Measurements from ENCODE around the gene RPTN.

Gene RPTN

DNA sequence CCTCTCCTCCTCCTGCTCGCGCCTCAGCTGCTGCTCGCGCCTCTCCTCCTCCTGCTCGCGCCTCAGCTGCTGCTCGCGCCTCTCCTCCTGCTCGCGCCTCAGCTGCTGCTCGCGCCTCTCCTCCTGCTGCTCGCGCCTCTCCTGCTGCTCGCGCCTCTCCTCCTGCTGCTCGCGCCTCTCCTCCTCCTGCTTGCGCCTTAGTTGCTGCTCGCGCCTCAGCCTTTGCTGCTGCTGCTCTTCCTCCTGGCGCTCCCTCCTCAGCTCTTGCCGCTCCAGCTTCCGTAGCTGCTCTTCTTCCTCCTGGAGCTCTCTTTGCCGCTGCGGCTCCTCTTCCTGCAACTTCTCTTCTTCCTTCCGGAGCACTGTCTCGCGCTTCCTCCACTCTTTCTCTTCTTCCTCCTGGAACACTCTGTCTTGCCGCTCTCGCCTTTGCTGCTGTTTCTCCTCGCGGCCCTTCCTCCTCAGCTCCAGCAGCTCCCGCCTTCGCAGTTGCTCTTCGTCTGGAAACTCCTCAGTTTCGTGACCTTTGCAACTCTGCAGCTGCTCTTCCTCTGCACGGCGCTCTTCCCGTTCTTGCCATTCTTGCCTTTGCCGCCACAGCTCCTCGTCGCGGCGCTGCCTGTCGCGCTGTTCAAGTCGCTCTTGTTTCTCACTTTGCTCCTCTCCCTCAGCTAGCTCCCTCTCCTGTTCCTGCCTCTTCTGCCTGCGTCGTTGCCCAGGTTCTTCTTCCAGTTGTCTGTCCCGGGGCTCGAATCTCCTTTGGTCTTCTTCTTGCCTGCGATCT lies 46.7 kb downstream of the RPTN start:
- no peak overlapping the region for H3K27ac ChIP-seq (ENCODE audit: low read depth in 2 of 2, low read length in 2 of 2)
- no peak overlapping the region for H3K9ac ChIP-seq (ENCODE audit: low read depth in 1 of 2, low read length in 2 of 2)
- H3K4me1 ChIP-seq (ENCODE audit: control insufficient read depth in 2 of 2, insufficient read depth in 2 of 2, low read length in 2 of 2), result peaks cover 23 to 36% of the 10 kb centered on the region in 2 donors
- H3K27me3 ChIP-seq (ENCODE audit: control insufficient read depth in 2 of 2, insufficient read depth in 2 of 2, low read length in 2 of 2), result peaks cover 72 to 79% of the 10 kb centered on the region in 2 donors
- peak overlapping the region; percentile 20 to 66 for H3K4me3 ChIP-seq (ENCODE audit: low read length in 2 of 2)
- H3K36me3 ChIP-seq (ENCODE audit: control insufficient read depth in 2 of 2, insufficient read depth in 2 of 2, low read length in 2 of 2), result no peaks in the 10 kb centered on the region
- no peaks in the 10 kb centered on the region for H3K9me3 ChIP-seq (ENCODE audit: control insufficient read depth in 2 of 2, low read length in 2 of 2)

DNA sequence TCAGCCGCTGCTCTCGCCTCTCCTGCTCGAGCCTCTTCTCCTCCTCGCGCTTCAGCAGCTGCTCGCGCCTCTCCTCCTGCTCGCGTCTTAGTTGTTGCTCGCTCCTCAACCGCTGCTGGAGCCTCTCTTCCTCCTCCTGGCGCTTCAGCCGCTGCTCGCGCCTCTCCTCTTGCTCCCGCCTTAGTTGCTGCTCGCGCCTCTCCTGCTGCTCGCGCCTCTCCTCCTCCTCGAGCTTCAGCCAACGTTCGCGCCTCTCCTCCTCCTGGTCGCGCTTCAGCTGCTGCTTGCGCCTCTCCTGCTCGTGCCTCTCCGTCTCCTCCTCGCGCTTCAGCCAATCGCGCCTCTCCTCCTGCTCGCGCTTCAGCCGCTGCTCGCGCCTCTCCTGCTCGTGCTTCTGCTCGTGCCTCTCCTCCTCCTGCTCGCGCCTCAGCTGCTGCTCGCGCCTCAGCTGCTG lies 47.5 kb downstream of the RPTN start:
- no peaks in the 10 kb centered on the region for H3K36me3 ChIP-seq (ENCODE audit: control insufficient read depth in 2 of 2, insufficient read depth in 2 of 2, low read length in 2 of 2)
- H3K9me3 ChIP-seq (ENCODE audit: control insufficient read depth in 2 of 2, low read length in 2 of 2), result no peaks in the 10 kb centered on the region
- peaks cover 73 to 80% of the 10 kb centered on the region in 2 donors for H3K27me3 ChIP-seq (ENCODE audit: control insufficient read depth in 2 of 2, insufficient read depth in 2 of 2, low read length in 2 of 2)
- H3K9ac ChIP-seq (ENCODE audit: low read depth in 1 of 2, low read length in 2 of 2), result no peak overlapping the region
- H3K27ac ChIP-seq (ENCODE audit: low read depth in 2 of 2, low read length in 2 of 2), result no peak overlapping the region
- peaks cover 23 to 36% of the 10 kb centered on the region in 2 donors for H3K4me1 ChIP-seq (ENCODE audit: control insufficient read depth in 2 of 2, insufficient read depth in 2 of 2, low read length in 2 of 2)
- peak overlapping the region; percentile 43 to 67 for H3K4me3 ChIP-seq (ENCODE audit: low read length in 2 of 2)

DNA sequence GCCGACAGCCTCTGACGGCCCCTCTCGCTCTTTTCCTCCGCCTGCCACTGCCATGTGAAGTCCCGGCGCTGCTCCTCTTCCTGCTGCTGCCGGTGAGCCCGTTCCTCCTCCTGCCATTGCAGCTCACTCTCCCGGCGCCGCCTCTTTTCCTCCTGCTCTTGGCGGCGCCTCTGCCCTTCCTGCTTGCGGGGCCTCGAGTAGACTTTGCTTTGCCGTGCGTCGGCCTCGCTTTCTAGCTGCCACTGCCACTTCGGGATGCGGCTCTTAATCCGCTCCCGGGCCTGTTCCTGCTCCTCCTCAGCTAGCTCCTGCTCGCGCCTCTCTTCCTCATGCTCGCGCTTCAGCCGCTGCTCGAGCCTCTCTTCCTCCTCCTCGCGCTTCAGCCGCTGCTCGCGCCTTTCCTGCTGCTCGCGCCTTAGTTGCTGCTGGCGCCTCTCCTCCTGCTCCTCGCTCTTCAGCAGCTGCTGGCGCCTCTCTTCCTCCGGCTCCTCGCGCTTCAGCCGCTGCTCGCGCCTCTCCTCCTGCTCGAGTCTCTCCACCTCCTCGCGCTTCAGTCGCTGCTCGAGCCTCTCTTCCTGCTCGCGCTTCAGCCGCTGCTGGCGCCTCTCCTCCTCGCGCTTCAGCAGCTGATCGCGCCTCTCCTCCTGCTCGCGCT lies 48.0 kb downstream of the RPTN start:
- Histone ChIP-seq H3K27me3 (ENCODE audit: control insufficient read depth in 2 of 2, insufficient read depth in 2 of 2, low read length in 2 of 2) (peaks cover 73 to 80% of the 10 kb centered on the region in 2 donors), H3K4me1 (ENCODE audit: control insufficient read depth in 2 of 2, insufficient read depth in 2 of 2, low read length in 2 of 2) (peaks cover 23 to 36% of the 10 kb centered on the region in 2 donors), H3K36me3 (ENCODE audit: control insufficient read depth in 2 of 2, insufficient read depth in 2 of 2, low read length in 2 of 2) (no peaks in the 10 kb centered on the region), H3K9ac (ENCODE audit: low read depth in 1 of 2, low read length in 2 of 2) (no peak overlapping the region), H3K9me3 (ENCODE audit: control insufficient read depth in 2 of 2, low read length in 2 of 2) (no peaks in the 10 kb centered on the region), H3K4me3 (ENCODE audit: low read length in 2 of 2) (peak overlapping the region; percentile 43 to 67), H3K27ac (ENCODE audit: low read depth in 2 of 2, low read length in 2 of 2) (no peak overlapping the region)

DNA sequence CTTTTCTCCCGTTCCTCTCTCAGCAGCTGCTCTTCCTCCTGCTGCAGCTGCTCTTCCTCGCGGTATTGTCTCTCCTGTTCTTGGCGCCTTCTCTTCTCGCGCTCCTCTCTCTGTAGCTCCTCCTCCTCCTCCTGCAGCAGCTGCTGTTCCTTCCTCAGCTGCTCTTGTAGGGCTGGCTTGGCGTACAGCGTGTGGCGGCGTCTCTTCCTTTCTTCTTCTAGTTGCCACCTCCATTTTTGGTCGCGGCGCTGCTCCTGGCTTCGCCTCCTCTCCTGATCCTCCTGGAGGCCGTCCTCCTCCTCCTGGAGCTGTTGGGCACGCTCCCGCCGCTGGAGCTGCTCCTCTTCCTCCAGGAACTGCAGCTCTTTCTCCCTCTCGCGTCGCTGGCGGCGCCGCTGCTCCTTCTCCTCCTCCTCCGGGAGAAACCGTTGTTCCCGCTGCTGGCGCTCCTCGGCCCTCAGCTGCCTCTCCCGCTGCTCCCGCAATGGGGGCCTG lies 48.6 kb downstream of the RPTN start:
- Histone ChIP-seq H3K27ac (ENCODE audit: low read depth in 2 of 2, low read length in 2 of 2) (no peak overlapping the region), H3K9ac (ENCODE audit: low read depth in 1 of 2, low read length in 2 of 2) (no peak overlapping the region), H3K27me3 (ENCODE audit: control insufficient read depth in 2 of 2, insufficient read depth in 2 of 2, low read length in 2 of 2) (peaks cover 74 to 78% of the 10 kb centered on the region in 2 donors), H3K9me3 (ENCODE audit: control insufficient read depth in 2 of 2, low read length in 2 of 2) (no peaks in the 10 kb centered on the region), H3K4me3 (ENCODE audit: low read length in 2 of 2) (peak overlapping the region; percentile 43 to 67), H3K4me1 (ENCODE audit: control insufficient read depth in 2 of 2, insufficient read depth in 2 of 2, low read length in 2 of 2) (peaks cover 23 to 36% of the 10 kb centered on the region in 2 donors), H3K36me3 (ENCODE audit: control insufficient read depth in 2 of 2, insufficient read depth in 2 of 2, low read length in 2 of 2) (no peaks in the 10 kb centered on the region)

DNA sequence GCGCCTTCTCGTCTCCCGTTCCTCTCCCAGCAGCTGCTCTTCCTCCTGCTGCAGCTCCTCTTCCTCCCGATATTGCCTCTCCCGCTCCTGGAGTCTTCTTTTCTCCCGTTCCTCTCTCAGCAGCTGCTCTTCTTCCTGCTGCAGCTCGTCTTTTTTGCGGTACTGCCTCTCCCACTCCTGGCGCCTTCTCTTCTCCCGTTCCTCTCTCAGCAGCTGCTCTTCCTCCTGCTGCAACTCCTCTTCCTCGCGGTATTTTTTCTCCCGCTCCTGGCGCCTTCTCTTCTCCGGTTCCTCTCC lies 49.1 kb downstream of the RPTN start:
- H3K9me3 ChIP-seq (ENCODE audit: control insufficient read depth in 2 of 2, low read length in 2 of 2), result no peaks in the 10 kb centered on the region
- H3K27me3 ChIP-seq (ENCODE audit: control insufficient read depth in 2 of 2, insufficient read depth in 2 of 2, low read length in 2 of 2), result peaks cover 75 to 77% of the 10 kb centered on the region in 2 donors
- H3K4me1 ChIP-seq (ENCODE audit: control insufficient read depth in 2 of 2, insufficient read depth in 2 of 2, low read length in 2 of 2), result peaks cover 23 to 36% of the 10 kb centered on the region in 2 donors

DNA sequence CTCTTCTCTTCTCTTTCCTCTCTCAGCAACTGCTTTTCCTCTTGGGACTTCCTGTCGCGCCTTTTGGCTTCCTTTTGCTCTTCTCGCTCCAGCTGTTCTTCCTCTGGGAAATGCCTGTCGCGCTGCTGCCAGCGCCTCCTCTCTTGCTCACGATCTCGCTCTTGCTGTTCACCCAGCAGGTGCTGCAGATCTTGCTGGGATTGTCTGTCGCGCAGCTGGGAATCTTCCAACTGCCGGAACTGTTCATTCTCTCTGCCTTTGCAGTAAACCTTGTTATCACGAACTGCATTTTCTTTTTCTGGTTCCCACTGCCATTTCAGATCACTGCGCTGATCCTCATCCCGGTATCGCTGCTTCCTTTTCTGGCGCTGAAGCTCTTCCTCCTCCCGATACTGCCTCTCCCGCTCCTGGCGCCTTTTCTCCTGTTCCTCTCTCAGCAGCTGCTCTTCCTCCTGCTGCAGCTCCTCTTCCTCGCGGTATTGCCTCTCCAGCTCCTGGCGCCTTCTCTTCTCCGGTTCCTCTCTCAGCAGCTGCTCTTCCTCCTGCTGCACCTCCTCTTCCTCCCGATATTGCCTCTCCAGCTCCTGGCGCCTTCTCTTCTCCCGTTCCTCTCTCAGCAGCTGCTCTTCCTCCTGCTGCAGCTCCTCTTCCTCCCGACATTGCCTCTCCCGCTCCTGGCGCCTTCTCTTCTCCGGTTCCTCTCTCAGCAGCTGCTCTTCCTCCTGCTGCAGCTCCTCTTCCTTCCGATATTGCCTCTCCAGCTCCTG lies 49.6 kb downstream of the RPTN start:
- Histone ChIP-seq H3K9ac (ENCODE audit: low read depth in 1 of 2, low read length in 2 of 2) (no peak overlapping the region), H3K27me3 (ENCODE audit: control insufficient read depth in 2 of 2, insufficient read depth in 2 of 2, low read length in 2 of 2) (peaks cover 72 to 75% of the 10 kb centered on the region in 2 donors), H3K9me3 (ENCODE audit: control insufficient read depth in 2 of 2, low read length in 2 of 2) (no peaks in the 10 kb centered on the region), H3K27ac (ENCODE audit: low read depth in 2 of 2, low read length in 2 of 2) (no peak overlapping the region), H3K36me3 (ENCODE audit: control insufficient read depth in 2 of 2, insufficient read depth in 2 of 2, low read length in 2 of 2) (no peaks in the 10 kb centered on the region), H3K4me3 (ENCODE audit: low read length in 2 of 2) (peak overlapping the region in 1 of 2 donors; percentile 67), H3K4me1 (ENCODE audit: control insufficient read depth in 2 of 2, insufficient read depth in 2 of 2, low read length in 2 of 2) (peaks cover 23 to 36% of the 10 kb centered on the region in 2 donors)

More for the DNA sequence above, 49.1 kb downstream of the RPTN start:
- peak overlapping the region; percentile 43 to 67 for H3K4me3 ChIP-seq (ENCODE audit: low read length in 2 of 2)
- no peaks in the 10 kb centered on the region for H3K36me3 ChIP-seq (ENCODE audit: control insufficient read depth in 2 of 2, insufficient read depth in 2 of 2, low read length in 2 of 2)
- H3K27ac ChIP-seq (ENCODE audit: low read depth in 2 of 2, low read length in 2 of 2), result no peak overlapping the region
- no peak overlapping the region for H3K9ac ChIP-seq (ENCODE audit: low read depth in 1 of 2, low read length in 2 of 2)

DNA sequence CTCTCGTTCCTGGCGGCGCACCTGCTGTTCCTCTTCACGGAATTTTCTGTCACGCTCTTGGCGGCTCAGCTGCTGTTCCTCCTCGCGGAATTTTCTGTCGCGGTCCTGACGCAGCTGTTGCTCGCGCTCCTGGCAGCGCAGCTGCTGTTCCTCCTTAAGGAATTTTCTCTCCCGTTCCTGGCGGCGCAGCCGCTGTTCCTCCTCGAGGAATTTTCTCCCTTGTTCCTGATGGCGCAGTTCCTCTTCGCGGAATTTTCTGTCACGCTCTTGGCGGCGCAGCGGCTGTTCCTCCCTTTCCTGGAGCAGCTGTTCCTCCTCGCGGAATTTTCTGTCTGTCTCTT lies 50.2 kb downstream of the RPTN start:
- Histone ChIP-seq H3K27me3 (ENCODE audit: control insufficient read depth in 2 of 2, insufficient read depth in 2 of 2, low read length in 2 of 2) (peaks cover 72 to 76% of the 10 kb centered on the region in 2 donors), H3K4me3 (ENCODE audit: low read length in 2 of 2) (peak overlapping the region in 1 of 2 donors; percentile 67), H3K27ac (ENCODE audit: low read depth in 2 of 2, low read length in 2 of 2) (no peak overlapping the region), H3K9me3 (ENCODE audit: control insufficient read depth in 2 of 2, low read length in 2 of 2) (no peaks in the 10 kb centered on the region), H3K9ac (ENCODE audit: low read depth in 1 of 2, low read length in 2 of 2) (no peak overlapping the region), H3K4me1 (ENCODE audit: control insufficient read depth in 2 of 2, insufficient read depth in 2 of 2, low read length in 2 of 2) (peaks cover 23 to 36% of the 10 kb centered on the region in 2 donors), H3K36me3 (ENCODE audit: control insufficient read depth in 2 of 2, insufficient read depth in 2 of 2, low read length in 2 of 2) (no peaks in the 10 kb centered on the region)

DNA sequence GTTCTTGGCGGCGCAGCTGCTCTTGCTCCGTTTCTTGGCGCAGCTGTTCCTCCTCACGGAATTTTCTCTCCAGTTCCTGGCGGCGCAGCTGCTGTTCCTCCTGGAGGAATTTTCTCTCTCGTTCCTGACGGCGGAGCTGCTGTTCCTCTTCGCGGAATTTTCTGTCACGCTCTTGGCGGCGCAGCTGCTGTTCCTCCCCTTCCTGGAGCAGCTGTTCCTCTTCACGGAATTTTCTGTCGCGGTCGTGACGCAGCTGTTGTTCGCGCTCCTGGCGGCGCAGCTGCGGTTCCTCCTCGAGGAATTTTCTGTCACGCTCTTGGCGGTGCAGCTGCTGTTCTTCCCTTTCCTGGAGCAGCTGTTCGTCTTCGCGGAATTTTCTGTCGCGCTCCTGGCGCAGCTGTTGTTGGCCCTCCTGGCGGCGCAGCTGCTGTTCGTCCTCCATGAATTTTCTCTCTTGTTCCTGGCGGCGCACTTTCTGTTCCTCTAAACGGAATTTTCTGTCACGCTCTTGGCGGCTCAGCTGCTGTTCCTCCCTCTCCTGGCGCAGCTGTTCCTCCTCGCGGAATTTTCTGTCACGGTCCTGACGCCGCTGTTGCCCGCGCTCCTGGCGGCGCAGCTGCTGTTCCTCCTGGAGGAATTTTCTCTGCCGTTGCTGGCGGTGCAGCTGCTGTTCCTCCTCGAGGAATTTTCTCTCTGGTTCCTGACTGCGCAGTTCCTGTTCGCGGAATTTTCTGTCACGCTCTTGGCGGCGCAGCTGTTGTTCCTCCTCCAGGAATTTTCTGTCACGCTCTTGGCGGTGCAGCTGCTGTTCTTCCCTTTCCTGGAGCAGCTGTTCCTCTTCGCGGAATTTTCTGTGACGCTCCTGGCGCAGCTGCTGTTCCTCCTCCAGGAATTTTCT lies 50.8 kb downstream of the RPTN start:
- Histone ChIP-seq H3K27me3 (ENCODE audit: control insufficient read depth in 2 of 2, insufficient read depth in 2 of 2, low read length in 2 of 2) (peaks cover 66 to 72% of the 10 kb centered on the region in 2 donors), H3K4me1 (ENCODE audit: control insufficient read depth in 2 of 2, insufficient read depth in 2 of 2, low read length in 2 of 2) (peaks cover 23 to 36% of the 10 kb centered on the region in 2 donors)

More for the DNA sequence above, 50.8 kb downstream of the RPTN start:
- H3K9me3 ChIP-seq (ENCODE audit: control insufficient read depth in 2 of 2, low read length in 2 of 2), result no peaks in the 10 kb centered on the region
- no peak overlapping the region for H3K9ac ChIP-seq (ENCODE audit: low read depth in 1 of 2, low read length in 2 of 2)
- H3K27ac ChIP-seq (ENCODE audit: low read depth in 2 of 2, low read length in 2 of 2), result no peak overlapping the region
- H3K4me3 ChIP-seq (ENCODE audit: low read length in 2 of 2), result peak overlapping the region; percentile 6 to 34
- no peaks in the 10 kb centered on the region for H3K36me3 ChIP-seq (ENCODE audit: control insufficient read depth in 2 of 2, insufficient read depth in 2 of 2, low read length in 2 of 2)

All from mucosa of rectum (tissue), 2 donors.